ENCODE data around the gene PPP1R14B. TPM values are rescaled to one million over a fixed set of nuclear protein-coding genes. Genes with fewer than 3 reads are reported as not detected.

PPP1R14B gene
- total RNA-seq, 2 experiments from 2014 or later = 285 to 287 TPM

- CTCF ChIA-PET = interaction anchor here (1.1 to 1.5 kb wide), 4 partner anchors 26 to 73 kb away, joined by 3 to 5 read pairs (median 4); no protein-coding TSS in a partner anchor
- no peak for ATAC-seq
- H3K27ac Mint-ChIP-seq = peak overlapping the region; percentile 83
Measured at GRCh38 chr11:64230985-64231365, 15.8 kb downstream of the PPP1R14B start.

DNA sequence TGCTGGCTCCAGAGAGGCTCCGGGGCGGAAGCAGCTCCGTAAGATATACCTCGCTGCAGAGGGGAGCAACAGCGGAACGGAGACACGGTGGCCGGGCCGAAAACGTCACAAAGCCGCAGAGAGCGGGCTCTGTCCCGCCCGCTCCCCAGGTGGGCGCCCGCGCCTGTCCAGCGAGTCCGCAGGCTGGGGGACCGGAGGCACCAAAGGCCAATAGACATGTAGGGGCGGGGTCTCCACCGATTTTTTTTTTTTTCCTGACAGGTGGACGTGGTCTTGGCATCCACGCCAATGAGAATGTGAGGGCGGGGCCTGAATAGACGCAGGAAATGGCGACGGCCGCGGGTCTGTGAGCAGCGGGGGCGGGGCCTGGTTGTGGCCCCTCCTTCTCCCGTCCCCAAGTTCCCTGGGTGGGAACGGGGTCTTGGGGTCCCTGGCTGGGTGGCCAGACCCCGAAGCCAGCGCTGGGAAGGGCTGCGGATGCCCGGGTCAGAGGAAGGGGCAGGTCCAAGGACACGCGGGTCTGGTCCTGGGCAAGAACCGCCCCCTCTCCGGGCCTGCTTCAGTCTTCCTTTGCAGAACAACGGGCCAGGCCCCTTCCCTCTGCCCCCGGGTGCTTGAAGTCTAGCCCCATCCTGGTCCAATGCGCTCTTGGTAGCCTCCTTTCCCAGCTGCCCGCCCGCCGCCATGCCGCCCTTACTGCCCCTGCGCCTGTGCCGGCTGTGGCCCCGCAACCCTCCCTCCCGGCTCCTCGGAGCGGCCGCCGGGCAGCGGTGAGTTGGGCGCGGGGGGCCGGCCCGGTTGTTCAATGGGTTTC is 16.4 kb downstream of the PPP1R14B start, which contains the start of gene DNAJC4:
Gene DNAJC4, plus strand, starts transcription at position 378 of the 814 bp plus-strand sequence. Its CDS starts 307 bp downstream, at position 685.
- Mint-ChIP-seq H3K36me3 (ENCODE audit: low read depth) (peaks cover 9% of the 10 kb centered on the region), H3K9me3 (no peaks in the 10 kb centered on the region), H3K27ac (peak within 1 kb of the TSS; percentile 83), H3K4me3 (peak within 1 kb of the TSS; percentile 81), H3K4me1 (ENCODE audit: low read depth) (peaks cover 29% of the 10 kb centered on the region), H3K27me3 (no peaks in the 10 kb centered on the region)
- peak; percentile 60 for ATAC-seq
- ChIA-PET CTCF (interaction anchor here (1.1 to 1.5 kb wide), 4 partner anchors 26 to 74 kb away, joined by 3 to 5 read pairs (median 4); no protein-coding TSS in a partner anchor), POLR2A (interaction anchor here (1.0 to 4.6 kb wide), 6 partner anchors 9 to 45 kb away, joined by 3 to 39 read pairs (median 4); partner anchors contain the start of gene FERMT3)
- peak; percentile 95 for DNase-seq
- intact Hi-C loops (cut with micrococcal nuclease) = no loop called here
- TF ChIP-seq, protein P1, sequence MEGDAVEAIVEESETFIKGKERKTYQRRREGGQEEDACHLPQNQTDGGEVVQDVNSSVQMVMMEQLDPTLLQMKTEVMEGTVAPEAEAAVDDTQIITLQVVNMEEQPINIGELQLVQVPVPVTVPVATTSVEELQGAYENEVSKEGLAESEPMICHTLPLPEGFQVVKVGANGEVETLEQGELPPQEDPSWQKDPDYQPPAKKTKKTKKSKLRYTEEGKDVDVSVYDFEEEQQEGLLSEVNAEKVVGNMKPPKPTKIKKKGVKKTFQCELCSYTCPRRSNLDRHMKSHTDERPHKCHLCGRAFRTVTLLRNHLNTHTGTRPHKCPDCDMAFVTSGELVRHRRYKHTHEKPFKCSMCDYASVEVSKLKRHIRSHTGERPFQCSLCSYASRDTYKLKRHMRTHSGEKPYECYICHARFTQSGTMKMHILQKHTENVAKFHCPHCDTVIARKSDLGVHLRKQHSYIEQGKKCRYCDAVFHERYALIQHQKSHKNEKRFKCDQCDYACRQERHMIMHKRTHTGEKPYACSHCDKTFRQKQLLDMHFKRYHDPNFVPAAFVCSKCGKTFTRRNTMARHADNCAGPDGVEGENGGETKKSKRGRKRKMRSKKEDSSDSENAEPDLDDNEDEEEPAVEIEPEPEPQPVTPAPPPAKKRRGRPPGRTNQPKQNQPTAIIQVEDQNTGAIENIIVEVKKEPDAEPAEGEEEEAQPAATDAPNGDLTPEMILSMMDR (IDR thresholded peaks at IDR 0.05) = no peak

More at GRCh38 chr11:64230985-64231365, 15.8 kb downstream of the PPP1R14B start:
- Mint-ChIP-seq H3K27me3 (no peaks in the 10 kb centered on the region), H3K9me3 (no peaks in the 10 kb centered on the region), H3K36me3 (ENCODE audit: low read depth) (peaks cover 13% of the 10 kb centered on the region), H3K4me3 (peak overlapping the region; percentile 81), H3K4me1 (ENCODE audit: low read depth) (peaks cover 34% of the 10 kb centered on the region)
- TF ChIP-seq, protein P1 (IDR thresholded peaks at IDR 0.05) = no peak
- intact Hi-C loops (cut with micrococcal nuclease) = no loop called here
- POLR2A ChIA-PET = interaction anchor here (1.0 to 4.6 kb wide), 6 partner anchors 9 to 44 kb away, joined by 3 to 39 read pairs (median 4); partner anchors contain the start of gene FERMT3
- DNase-seq = no peak

GRCh38 chr11:64229744-64230170 is 17.0 kb downstream of the PPP1R14B start:
- H3K27ac Mint-ChIP-seq = peak overlapping the region; percentile 83
- ATAC-seq (no peak), DNase-seq (no peak)
- intact Hi-C loops (cut with micrococcal nuclease) = no loop called here
- peaks cover 31% of the 10 kb centered on the region for H3K4me1 Mint-ChIP-seq (ENCODE audit: low read depth)
- CTCF ChIA-PET = interaction anchor here (1.1 kb wide), 1 partner anchor 75 kb away, joined by 4 read pairs; no protein-coding TSS in a partner anchor
- TF ChIP-seq, protein P1 (IDR thresholded peaks at IDR 0.05) = no peak
- peak overlapping the region; percentile 81 for H3K4me3 Mint-ChIP-seq
- POLR2A ChIA-PET = interaction anchor here (0.6 to 4.6 kb wide), 4 partner anchors 21 to 81 kb away, joined by 3 to 39 read pairs (median 4); partner anchors contain the start of gene FERMT3
- H3K36me3 Mint-ChIP-seq (ENCODE audit: low read depth) = peaks cover 5% of the 10 kb centered on the region
- no peaks in the 10 kb centered on the region for H3K27me3 Mint-ChIP-seq
- H3K9me3 Mint-ChIP-seq = no peaks in the 10 kb centered on the region

DNA sequence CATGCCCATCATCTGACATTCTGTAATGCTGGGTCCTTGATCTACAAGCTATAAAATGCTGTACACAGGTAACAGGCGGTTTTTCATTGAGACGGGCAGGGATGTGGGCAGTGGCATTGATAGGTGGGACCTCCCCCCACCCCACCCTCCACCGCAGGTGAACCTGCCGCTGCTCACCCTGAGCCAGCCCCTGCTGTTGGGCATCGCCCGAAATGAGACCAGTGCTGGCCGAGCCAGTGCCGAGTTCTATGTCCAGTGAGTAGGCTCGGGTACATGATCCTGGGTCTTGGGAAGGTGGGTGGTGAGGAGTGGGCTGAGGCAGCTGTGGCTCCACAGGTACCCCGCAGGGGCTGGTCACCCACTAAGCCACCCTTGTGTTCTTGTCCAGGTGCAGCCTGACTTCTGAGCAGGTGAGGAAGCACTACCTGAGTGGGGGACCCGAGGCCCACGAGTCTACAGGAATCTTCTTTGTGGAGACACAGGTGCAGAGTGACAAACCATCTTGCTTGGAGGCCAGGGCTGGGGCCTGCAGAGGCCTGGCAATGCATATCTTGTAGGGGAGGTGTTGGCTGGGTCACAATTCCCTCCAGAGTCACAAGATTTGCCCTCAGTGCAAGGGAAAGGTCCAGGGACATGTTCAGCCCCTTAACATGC is 17.5 kb downstream of the PPP1R14B start:
- ChIA-PET POLR2A (interaction anchor here (0.6 to 4.6 kb wide), 5 partner anchors 9 to 82 kb away, joined by 3 to 39 read pairs (median 4); partner anchors contain the start of gene FERMT3), CTCF (no interaction called here)
- no peaks in the 10 kb centered on the region for H3K27me3 Mint-ChIP-seq
- TF ChIP-seq, protein P1 (IDR thresholded peaks at IDR 0.05) = no peak
- no peaks in the 10 kb centered on the region for H3K9me3 Mint-ChIP-seq
- peaks cover 7% of the 10 kb centered on the region for H3K36me3 Mint-ChIP-seq (ENCODE audit: low read depth)
- intact Hi-C loops (cut with micrococcal nuclease) = no loop called here
- H3K4me3 Mint-ChIP-seq = peak overlapping the region; percentile 81
- peaks cover 33% of the 10 kb centered on the region for H3K4me1 Mint-ChIP-seq (ENCODE audit: low read depth)
- no peak for DNase-seq
- ATAC-seq = no peak
- peak overlapping the region; percentile 83 for H3K27ac Mint-ChIP-seq

Data from activated CD8-positive, alpha-beta T cell treated with anti-CD3 and anti-CD28 coated beads for 36 hours (primary cell).